UCSD-AML1 (cell line): ENCODE results near the gene PCDH18.

Experiments used
- DNase-seq: peaks from one replicate; lab custom pipeline; 2025; ENCODE audit not compliant: unreplicated experiment; lab: John Stamatoyannopoulos, UW

PCDH18 gene

DNA sequence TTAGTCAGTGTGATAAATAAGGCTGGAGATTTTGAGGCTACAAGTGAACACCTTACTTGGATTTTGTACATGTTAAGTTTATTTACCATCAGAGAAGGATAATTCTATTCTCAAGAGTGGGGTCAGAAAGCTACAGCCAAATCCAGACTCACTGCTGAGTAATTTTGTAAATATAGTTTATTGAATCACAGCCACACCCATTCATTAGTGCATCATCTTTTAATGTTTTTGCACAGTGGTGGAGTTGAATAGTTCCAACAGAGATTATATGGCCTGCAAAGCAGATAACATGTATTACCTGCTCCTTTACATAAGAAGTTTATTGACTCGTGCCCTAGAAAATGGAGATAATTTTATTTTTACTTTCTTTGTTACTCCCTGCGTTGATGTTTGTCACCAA lies 60.4 kb downstream of the PCDH18 start:
- DNase-seq = no peak

GRCh38 chr4:137471461-137471860 lies 60.8 kb downstream of the PCDH18 start:
- DNase-seq = no peak

DNA sequence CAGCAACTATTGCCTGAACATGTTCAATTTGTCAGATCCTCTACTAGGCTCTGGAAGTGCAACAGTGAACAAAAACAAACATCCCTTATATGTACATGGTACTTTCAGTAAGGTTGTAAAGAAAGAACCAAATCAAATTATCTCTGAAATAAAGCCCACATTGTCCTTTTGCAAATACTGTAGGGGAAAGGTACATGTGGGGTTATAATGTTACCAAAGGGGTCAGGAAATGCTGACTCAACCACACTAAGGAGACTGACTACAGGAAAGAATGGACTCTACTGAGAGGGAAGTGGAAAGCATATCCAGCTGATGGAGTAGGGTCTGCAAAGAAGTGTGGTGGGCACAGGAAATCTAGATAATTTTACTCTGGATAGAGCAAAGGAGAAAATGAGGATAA lies 61.5 kb downstream of the PCDH18 start:
- DNase-seq = no peak
